Mucosa of stomach (tissue), 1 donor: ENCODE data around the gene ACTR1A.
"Not testable (repeated sequence)": the region's sequence is repeated elsewhere in the genome, so short reads cannot be mapped to it uniquely, and the experiment has no call there.

Experiments
- H3K27me3 ChIP-seq: one replicate; pipeline ENCODE4 v1.7.0; 2013; ENCODE audit warnings: mild to moderate bottlenecking, low read length; ENCODE audit not compliant: control insufficient read depth, insufficient read depth
- H3K36me3 ChIP-seq: one replicate; pipeline ENCODE4 v1.7.0; 2013; ENCODE audit warnings: low read length; ENCODE audit not compliant: control insufficient read depth, insufficient read depth
- H3K4me1 ChIP-seq: one replicate; pipeline ENCODE4 v1.7.0; 2013; ENCODE audit warnings: mild to moderate bottlenecking, low read length; ENCODE audit not compliant: control insufficient read depth, insufficient read depth
- H3K4me3 ChIP-seq: one replicate; pipeline ENCODE4 v1.7.0; 2013; ENCODE audit warnings: low read length
- H3K9ac ChIP-seq: one replicate; pipeline ENCODE4 v1.7.0; 2013; ENCODE audit warnings: mild to moderate bottlenecking, low read length, moderate library complexity
- H3K9me3 ChIP-seq: one replicate; pipeline ENCODE4 v1.7.0; 2013; ENCODE audit warnings: mild to moderate bottlenecking, low read length, moderate library complexity; ENCODE audit not compliant: control insufficient read depth
- donor health status: Pancreatic carcinoma.

Gene ACTR1A

DNA sequence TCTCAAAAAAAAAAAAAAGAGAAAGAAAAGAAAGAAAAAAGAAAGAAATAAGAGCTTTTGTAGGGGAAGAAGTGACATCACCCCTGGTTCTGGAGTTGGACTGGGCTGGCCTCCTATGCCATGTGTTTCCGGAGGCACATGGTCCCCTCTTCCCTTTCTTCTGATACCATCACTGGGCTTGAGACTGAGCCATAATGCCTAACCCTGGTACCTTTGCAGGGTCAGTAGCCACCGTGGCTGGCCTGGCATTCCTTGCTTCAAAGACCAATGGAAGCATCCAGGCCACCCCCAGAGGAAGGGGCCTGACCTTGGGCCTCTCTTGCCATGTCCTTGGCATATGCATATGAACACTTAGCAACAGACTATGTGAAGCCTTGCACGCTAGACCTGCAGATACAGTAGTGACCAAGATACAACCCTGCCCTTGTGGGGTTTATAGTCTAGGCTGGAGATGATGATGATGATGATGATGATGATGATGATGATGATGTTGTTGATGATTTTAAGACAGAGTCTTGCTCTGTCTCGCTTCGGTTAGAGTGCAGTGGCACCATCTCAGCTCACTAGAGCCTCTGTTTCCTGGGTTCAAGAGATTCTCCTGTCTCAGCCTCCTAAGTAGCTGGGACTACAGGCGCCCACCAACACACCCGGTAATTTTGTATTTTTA is 33.1 kb upstream of the ACTR1A start:
- Histone ChIP-seq H3K9ac (no peak overlapping the region), H3K4me3 (no peak overlapping the region), H3K27me3 (no peaks in the 10 kb centered on the region), H3K36me3 (no peaks in the 10 kb centered on the region), H3K4me1 (no peaks in the 10 kb centered on the region), H3K9me3 (no peaks in the 10 kb centered on the region)

GRCh38 chr10:102534966-102535365 is 32.5 kb upstream of the ACTR1A start:
- not testable (repeated sequence) for H3K9me3 ChIP-seq, H3K27me3 ChIP-seq, H3K36me3 ChIP-seq, H3K4me1 ChIP-seq, H3K4me3 ChIP-seq, H3K9ac ChIP-seq

GRCh38 chr10:102534333-102534732 is 31.8 kb upstream of the ACTR1A start:
- Histone ChIP-seq H3K9ac (no peak overlapping the region), H3K36me3 (no peaks in the 10 kb centered on the region), H3K27me3 (no peaks in the 10 kb centered on the region)

DNA sequence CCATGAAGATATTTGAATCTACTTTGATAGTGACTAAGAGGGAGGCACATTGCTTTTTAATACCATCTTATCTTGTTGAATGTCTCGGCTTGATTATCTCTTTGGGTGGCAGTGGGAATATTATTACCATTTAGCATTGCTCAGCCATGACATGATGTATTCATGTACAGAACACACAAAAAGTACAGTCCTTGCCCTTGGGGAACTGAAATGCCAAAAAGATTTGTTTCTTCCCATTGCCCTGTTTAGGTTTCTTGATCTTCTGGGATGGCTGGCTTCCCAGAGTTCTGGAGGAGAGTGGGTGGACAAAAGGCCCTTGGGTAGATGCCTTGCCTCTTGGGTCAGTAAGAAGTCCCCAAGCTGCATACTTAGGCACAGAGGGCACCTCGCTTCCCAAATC is 25.0 kb upstream of the ACTR1A start:
- no peaks in the 10 kb centered on the region for H3K9me3 ChIP-seq
- no peaks in the 10 kb centered on the region for H3K36me3 ChIP-seq
- H3K4me1 ChIP-seq: no peaks in the 10 kb centered on the region
- no peak overlapping the region for H3K9ac ChIP-seq
- H3K4me3 ChIP-seq: no peak overlapping the region
- H3K27me3 ChIP-seq: no peaks in the 10 kb centered on the region

More at GRCh38 chr10:102534333-102534732, 31.8 kb upstream of the ACTR1A start:
- H3K9me3 ChIP-seq: no peaks in the 10 kb centered on the region
- H3K4me1 ChIP-seq: no peaks in the 10 kb centered on the region
- no peak overlapping the region for H3K4me3 ChIP-seq

GRCh38 chr10:102524746-102525145 is 22.2 kb upstream of the ACTR1A start:
- Histone ChIP-seq H3K4me1 (no peaks in the 10 kb centered on the region), H3K9me3 (no peaks in the 10 kb centered on the region), H3K36me3 (no peaks in the 10 kb centered on the region), H3K27me3 (no peaks in the 10 kb centered on the region), H3K9ac (no peak overlapping the region), H3K4me3 (no peak overlapping the region)

- Histone ChIP-seq H3K36me3 (no peaks in the 10 kb centered on the region), H3K9me3 (no peaks in the 10 kb centered on the region), H3K4me1 (no peaks in the 10 kb centered on the region), H3K4me3 (no peak overlapping the region), H3K27me3 (no peaks in the 10 kb centered on the region), H3K9ac (no peak overlapping the region)
Measured at GRCh38 chr10:102523250-102524029, 20.9 kb upstream of the ACTR1A start.

DNA sequence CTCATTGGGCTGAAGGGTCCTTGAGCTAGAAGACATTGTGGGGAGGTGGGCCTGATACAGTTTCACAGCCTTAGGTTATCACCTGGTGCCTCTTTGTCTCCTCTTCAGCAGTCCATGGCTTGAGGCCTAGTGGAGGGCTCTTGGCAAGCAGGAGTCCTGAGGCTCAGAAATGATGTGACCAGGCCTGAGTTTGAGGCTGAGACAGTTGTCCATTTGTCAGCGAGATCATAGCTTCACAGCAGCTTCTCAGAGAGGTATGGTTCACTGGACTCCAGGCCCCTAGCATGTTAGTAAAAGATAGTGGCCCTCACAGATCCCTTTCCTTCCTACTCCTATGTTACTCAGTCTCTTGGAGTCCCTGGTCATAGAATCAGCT is 20.4 kb upstream of the ACTR1A start:
- H3K4me1 ChIP-seq: no peaks in the 10 kb centered on the region
- no peaks in the 10 kb centered on the region for H3K36me3 ChIP-seq
- no peaks in the 10 kb centered on the region for H3K9me3 ChIP-seq
- H3K9ac ChIP-seq: no peak overlapping the region
- H3K27me3 ChIP-seq: no peaks in the 10 kb centered on the region
- H3K4me3 ChIP-seq: no peak overlapping the region

GRCh38 chr10:102519246-102519825 is 16.8 kb upstream of the ACTR1A start:
- H3K9ac ChIP-seq: no peak overlapping the region
- H3K9me3 ChIP-seq: no peaks in the 10 kb centered on the region
- no peaks in the 10 kb centered on the region for H3K27me3 ChIP-seq
- no peaks in the 10 kb centered on the region for H3K4me1 ChIP-seq
- H3K4me3 ChIP-seq: no peak overlapping the region
- no peaks in the 10 kb centered on the region for H3K36me3 ChIP-seq

- Histone ChIP-seq H3K36me3 (no peaks in the 10 kb centered on the region), H3K9ac (no peak overlapping the region), H3K27me3 (no peaks in the 10 kb centered on the region)
Measured at GRCh38 chr10:102517553-102517952, 15.0 kb upstream of the ACTR1A start.

DNA sequence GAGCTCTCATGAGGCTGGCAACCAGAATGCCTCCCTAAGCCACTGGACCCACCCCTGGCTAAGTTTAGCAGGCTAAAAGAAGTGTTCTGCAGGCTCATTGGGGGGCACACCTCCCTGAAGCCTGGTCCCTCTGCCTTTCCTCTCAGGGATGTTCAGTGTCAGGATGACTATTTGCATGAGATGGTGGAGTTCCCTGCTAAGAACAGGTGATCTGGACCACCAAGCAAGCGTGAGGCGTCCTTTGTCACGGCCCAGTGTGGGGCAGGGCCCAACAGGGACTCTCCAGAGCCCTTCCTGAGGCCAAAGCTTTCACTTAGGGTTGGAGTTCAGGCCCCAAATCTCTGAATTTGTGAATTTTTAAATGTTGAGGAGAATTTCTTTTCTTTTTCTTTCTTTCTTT is 13.2 kb upstream of the ACTR1A start:
- Histone ChIP-seq H3K4me3 (no peak overlapping the region), H3K9me3 (no peaks in the 10 kb centered on the region), H3K36me3 (no peaks in the 10 kb centered on the region), H3K27me3 (no peaks in the 10 kb centered on the region), H3K9ac (no peak overlapping the region), H3K4me1 (no peaks in the 10 kb centered on the region)

More at GRCh38 chr10:102517553-102517952, 15.0 kb upstream of the ACTR1A start:
- H3K9me3 ChIP-seq: no peaks in the 10 kb centered on the region
- no peaks in the 10 kb centered on the region for H3K4me1 ChIP-seq
- H3K4me3 ChIP-seq: no peak overlapping the region

DNA sequence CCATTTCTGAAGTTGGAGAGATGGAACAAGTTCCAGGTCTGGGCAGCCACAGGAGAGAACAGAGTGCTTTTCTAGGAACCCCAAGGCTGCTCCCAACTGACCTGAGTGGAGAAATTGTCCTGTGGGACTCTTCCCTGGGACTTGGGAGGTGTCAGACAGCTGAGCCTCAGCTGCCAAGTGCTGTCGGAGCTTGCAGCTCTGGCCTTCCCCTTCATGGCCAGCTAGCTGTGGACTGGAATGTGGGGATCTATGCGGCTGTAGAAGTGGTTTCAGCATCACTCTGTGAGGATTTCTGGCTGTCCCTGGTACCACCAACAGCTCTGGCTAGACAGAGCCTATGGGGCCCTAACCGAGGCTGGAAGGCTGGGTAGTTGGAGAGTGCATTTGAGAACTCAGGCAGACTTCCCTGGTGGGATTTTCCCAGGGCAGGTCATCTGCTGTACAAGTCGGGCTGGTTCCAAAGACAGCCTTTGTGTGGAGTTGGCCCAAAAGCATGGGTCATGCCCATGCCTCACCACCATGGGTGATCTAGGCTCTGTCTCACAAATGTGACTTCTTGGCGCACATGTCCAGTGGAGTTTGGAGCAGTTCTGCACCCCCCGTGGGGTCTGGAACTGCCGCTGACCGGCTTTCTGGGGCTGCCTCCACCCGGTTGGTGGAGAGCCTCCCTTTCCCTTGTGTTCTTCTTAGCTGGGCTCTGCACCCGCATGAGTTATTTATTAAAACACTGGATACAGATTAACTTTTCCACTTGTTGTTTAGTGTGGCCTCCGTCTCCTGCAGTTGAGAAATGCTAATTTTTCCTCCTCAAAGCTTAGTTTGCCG is 12.2 kb upstream of the ACTR1A start:
- Histone ChIP-seq H3K9ac (no peak overlapping the region), H3K9me3 (no peaks in the 10 kb centered on the region), H3K27me3 (no peaks in the 10 kb centered on the region), H3K4me1 (no peaks in the 10 kb centered on the region), H3K4me3 (no peak overlapping the region), H3K36me3 (no peaks in the 10 kb centered on the region)
